ENCODE data around the gene ZNF57.

DNA sequence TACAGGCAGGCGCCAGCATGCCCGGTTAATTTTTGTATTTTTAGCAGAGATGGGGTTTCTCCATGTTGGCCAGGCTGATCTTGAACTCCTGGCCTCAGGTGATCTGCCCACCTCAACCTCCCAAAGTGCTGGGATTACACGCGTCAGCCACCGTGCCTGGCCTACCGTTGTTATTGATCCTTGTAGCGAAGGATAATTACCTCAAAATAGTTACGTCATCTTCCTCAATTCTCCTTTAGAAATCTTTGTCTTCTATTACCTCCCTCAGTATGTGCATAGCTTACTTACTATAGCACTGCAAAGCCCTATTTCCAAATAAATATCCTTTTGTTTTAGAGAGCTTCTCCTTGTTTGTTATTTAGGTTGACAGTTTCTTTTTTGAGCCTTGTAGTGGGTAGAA is 67.2 kb downstream of the ZNF57 start:
- TF ChIP-seq GATA3 (IDR thresholded peaks at IDR 0.05; ENCODE audit: low read depth, low read length) (no peak), GATA2 (IDR thresholded peaks at IDR 0.05; ENCODE audit: low read depth, low read length) (no peak)
